ENCODE results near the gene PTPRN2.

GRCh38 chr7:158074896-158075632 is 512.6 kb downstream of the PTPRN2 start:
- TF ChIP-seq RBM39 (optimal IDR thresholded peaks at IDR 0.05; ENCODE audit: low read depth, low read length) (no peak), MAX (CRISPR knock-in tag; IDR thresholded peaks at IDR 0.05) (no peak), DMBX1 (CRISPR knock-in tag; IDR thresholded peaks at IDR 0.05; ENCODE audit: borderline replicate concordance) (no peak), CTCF (IDR thresholded peaks at IDR 0.05 in 2 of 3, conservative IDR thresholded peaks at IDR 0.05 in 1 of 3; ENCODE audit: insufficient read depth in 2 of 3, low read depth in 1 of 3, low read length in 3 of 3) (peak in 1 of 3 experiments; percentile 8; a peak in 1 of 6 replicates), POLR2AphosphoS2 (IDR thresholded peaks at IDR 0.05; ENCODE audit: low read length) (no peak), MTF1 (CRISPR knock-in tag; IDR thresholded peaks at IDR 0.05; ENCODE audit: borderline replicate concordance) (no peak), E2F1 (CRISPR knock-in tag; IDR thresholded peaks at IDR 0.05) (no peak), MECOM (CRISPR knock-in tag; IDR thresholded peaks at IDR 0.05) (no peak), SRSF1 (IDR thresholded peaks at IDR 0.05; ENCODE audit: low read depth, low read length) (no peak), CHD1 (IDR thresholded peaks at IDR 0.05; ENCODE audit: low read length) (no peak), PHF21A (IDR thresholded peaks at IDR 0.05; ENCODE audit: borderline replicate concordance, low read depth) (no peak), CREB1 (IDR thresholded peaks at IDR 0.05) (no peak), CREB1 (CRISPR knock-in tag; IDR thresholded peaks at IDR 0.05) (no peak), TAF1 (IDR thresholded peaks at IDR 0.05; ENCODE audit: control insufficient read depth, extremely low read depth, insufficient read depth, low read length, severe bottlenecking) (no peak), FOXM1 (IDR thresholded peaks at IDR 0.05; ENCODE audit: low read depth) (no peak), FOXM1 (CRISPR knock-in tag; IDR thresholded peaks at IDR 0.05; ENCODE audit: low read depth) (no peak)
